ENCODE results near the gene NPLOC4.

Gene NPLOC4

DNA sequence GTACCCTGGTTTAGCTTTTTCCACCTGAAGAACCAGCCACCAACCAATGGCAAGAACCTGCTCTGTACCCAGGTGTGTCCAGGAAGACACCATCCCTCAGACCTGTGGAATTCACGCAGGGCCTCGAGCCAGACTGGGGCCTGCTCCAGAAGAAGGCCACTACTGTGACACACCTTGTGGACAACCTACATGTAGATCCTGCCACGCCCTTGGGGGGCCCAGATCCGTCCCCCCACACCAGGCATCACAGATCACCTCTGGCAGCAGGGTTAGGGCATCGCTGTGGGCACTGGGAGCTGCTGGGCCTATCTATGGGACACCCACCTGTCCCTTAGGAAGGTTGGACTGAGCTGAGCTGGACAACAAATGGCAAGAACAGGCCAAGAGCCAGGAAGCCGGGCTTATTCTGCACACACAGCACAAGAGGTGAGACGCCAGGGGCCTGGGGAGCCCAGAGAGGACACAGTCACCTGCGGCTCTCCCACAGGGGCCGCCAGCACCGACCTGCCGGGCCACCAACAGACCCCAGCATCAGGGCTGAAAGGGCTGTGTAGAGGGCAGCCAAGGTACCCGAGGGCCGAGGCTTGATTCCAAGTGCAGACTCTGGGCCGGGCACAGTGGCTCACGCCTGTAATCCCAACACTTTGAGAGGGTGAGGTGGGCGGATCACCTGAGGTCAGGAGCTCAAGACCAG is 92.5 kb downstream of the NPLOC4 start:
- DNase-seq = no peak

DNA sequence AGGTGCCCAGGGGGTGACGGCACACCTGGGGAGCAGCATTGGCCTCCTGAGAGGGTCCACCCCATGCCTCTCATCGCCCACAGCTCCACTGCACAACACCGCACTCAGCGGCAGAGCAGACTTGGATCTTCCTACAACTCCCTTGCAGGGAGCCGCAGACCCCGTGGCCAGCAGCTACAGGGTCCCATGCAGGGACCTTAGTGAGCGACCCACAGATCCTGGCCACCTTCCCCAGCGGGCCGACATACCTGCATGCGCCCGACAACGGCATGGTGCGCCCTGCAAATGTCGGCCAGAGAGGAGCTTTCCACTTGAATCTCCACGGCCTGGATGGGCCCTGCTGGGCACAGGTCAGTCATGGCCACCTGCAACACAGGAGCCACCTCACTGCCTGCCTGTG is 93.2 kb downstream of the NPLOC4 start:
- no peak for DNase-seq

GRCh38 chr17:81543339-81543675 is 93.6 kb downstream of the NPLOC4 start:
- no peak for DNase-seq

GRCh38 chr17:81542431-81543338 is 94.2 kb downstream of the NPLOC4 start:
- DNase-seq = no peak

GRCh38 chr17:81541123-81541522 is 95.8 kb downstream of the NPLOC4 start:
- no peak for DNase-seq

DNA sequence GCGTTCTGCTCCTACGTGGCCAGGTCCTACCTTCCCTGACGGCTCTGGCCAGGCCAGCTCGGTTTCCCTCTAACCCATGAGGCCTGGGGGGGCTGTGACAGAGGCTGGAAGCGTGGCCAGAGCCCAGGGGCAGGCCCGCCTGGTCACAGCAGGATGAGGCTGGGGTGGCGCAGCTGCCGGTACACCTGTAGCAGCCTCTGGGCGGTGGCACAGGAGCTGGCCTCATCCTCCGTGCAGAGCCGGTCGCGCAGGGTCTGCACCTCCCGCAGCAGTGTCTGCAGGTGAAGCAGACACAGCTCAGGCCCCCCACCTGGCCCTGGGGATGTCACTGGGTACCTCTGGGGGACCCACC is 96.3 kb downstream of the NPLOC4 start:
- no peak for DNase-seq

DNA sequence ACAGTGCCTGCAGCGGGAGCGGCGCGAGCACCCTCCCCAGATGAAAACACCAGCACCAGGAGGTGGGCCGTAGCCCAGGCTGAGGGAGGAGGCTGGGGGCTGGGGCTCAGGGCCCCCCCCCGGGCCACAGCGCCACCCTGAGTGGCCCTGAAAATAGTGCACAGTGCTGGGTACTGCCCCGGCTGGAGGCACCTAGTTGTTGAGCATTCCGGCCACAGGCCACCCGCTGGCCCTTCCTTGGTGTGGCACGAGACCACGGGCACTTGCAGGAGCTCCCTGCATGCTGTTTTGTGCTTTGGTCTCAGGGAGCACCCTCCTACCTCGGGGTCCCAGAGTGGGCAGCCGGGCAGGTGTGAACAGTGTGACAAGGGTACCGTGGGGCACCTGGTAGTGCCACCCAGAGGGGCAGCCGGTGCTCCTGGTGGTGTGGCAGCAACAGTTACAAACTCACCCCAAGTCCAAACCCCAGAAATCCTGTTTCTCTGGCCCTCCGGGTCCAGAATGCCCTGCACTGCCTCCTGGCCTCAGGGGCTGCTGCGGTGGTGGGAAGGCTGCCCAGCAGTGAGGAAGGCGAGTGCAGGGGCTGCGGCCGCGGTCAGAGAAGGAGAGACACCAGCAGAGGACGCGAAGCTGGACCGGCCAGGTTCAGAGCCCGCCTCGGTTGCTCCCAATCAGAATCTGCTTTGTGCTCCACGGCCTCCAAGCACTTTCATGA is 96.8 kb downstream of the NPLOC4 start:
- DNase-seq = no peak

DNA sequence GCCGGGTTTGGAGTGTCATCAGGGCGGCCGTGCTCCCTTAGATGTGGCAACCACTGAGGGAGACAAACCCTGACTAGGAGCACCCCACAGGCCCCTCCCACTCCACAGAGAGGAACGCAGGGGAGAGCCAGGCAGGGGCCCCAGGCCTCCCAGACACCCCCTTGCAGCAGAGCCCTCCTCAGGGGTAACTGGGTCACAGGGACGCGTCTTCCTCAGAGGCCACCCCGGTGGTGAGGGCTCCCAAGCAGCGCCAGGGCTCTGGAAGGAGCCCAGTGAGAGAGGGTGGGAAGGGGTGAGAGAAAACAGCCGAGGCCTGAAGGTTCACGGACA is 97.4 kb downstream of the NPLOC4 start:
- DNase-seq = no peak

DNA sequence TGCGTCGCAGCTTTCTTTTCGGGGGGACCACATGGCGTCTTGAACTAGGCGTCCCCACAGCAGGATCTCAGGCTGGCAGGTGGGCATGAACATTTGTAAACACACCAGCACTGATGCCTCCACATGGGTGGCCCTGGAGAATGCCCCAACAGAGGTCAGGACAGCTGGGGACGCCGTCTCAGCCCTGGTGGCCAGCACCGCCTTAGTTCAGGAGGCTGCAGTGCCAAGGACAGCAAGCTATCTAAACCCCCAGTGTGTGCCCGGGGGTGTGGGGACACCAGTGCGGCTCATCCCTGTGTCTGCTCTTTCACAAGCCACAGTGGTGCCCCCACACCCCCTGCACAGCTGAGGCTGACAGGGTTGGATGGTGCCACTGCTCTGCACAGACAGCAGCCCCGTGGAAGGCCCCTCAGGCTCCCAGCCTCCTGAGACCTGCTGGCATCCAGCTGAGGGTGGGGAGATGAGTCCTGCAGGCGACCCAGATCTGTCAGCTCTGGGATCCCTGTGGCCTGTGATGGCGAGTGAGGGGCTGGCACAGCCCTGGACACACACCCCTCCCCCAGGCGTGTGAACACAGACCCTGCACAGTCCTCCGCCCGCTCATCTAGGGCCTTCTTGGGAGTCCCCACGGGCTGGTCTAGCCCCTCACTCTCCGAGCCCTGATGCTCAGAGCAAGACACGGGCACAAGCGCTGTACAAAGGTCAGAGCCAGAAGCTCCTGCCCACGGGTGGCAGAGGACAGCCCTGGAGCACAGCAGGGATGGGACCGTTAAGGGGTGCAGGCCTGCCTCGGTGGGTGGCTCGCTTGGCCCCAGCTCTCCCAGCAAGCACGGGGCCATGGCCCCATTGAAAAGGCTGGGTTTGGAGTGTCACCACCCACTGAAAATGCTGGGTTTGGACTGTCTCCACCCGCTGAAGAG is 98.0 kb downstream of the NPLOC4 start:
- DNase-seq = no peak

- DNase-seq = no peak
Observed at GRCh38 chr17:81537856-81538555, 98.9 kb downstream of the NPLOC4 start.

DNA sequence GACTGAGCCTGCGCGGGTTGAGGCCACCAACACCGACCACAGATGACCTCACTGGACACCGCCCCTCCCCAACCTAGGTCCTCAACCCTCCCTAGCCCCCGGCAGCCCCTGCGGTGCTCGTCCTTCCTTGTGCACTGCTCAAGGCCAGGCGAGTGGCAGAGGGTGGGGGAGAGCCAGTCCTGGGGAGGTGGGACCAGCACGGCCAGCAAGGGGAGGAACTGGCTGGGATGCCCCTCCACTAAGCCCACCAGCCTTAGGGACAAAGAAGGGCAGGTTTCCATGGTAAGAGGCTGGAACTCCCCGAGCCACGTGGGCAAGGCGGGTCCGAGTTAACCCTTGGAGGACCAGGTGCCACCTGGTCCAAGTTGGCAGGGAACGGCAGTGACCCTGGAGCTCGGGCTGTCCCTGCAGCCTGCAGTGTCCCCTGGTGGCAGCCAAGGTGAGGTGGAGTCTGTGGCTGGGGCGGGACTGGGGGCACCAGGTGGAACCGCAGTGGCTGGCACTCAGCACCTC is 99.5 kb downstream of the NPLOC4 start:
- no peak for DNase-seq

GRCh38 chr17:81536299-81537290 is 100.3 kb downstream of the NPLOC4 start:
- no peak for DNase-seq

DNA sequence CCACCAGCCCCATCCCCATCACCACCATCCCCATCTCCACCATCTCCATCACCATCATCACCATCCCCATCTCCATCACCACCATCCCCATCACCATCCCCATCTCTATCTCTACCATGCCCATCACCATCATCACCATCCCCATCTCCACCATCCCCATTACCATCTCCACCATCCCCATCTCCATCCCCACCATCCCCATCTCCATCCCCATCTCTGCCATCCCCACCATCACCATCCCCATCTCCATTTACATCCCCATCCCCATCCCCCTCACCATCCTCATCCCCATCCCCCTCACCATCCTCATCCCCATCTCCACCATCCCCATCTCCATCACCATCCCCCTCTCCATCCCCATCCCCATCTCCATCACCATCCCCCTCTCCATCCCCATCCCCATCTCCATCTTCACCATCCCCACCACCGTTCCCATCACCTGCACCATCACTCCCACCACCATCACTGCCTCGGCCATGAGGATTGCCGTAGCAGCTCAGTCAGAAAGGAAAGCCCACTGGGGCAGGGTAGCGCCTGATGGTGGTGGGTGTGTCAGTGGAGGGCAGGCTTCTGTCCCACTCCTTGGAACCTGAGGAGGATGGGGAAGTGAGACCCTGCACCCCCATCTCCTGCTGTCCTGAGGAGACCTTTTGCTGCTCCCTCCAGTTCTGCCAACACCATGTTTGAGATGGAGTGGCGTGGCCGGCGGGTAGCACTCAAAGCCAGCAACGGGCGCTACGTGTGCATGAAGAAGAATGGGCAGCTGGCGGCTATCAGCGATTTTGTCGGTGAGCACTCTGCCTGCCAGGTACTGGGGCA is 101.2 kb downstream of the NPLOC4 start:
- no peak for DNase-seq

DNA sequence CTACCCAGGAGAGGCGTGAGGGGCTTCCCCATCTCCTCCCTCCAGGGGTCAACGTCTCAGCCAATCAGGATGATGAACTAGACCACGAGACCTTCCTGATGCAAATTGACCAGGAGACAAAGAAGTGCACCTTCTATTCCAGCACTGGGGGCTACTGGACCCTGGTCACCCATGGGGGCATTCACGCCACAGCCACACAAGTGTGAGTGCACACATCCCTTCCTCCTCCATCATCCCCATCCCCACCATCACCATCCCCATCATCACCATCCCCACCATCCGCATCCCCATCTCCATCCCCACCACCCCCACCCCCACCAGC is 101.9 kb downstream of the NPLOC4 start:
- no peak for DNase-seq

- DNase-seq = no peak
Observed at GRCh38 chr17:81534157-81535006, 102.5 kb downstream of the NPLOC4 start.

GRCh38 chr17:81533339-81534141 is 103.4 kb downstream of the NPLOC4 start:
- no peak for DNase-seq

DNA sequence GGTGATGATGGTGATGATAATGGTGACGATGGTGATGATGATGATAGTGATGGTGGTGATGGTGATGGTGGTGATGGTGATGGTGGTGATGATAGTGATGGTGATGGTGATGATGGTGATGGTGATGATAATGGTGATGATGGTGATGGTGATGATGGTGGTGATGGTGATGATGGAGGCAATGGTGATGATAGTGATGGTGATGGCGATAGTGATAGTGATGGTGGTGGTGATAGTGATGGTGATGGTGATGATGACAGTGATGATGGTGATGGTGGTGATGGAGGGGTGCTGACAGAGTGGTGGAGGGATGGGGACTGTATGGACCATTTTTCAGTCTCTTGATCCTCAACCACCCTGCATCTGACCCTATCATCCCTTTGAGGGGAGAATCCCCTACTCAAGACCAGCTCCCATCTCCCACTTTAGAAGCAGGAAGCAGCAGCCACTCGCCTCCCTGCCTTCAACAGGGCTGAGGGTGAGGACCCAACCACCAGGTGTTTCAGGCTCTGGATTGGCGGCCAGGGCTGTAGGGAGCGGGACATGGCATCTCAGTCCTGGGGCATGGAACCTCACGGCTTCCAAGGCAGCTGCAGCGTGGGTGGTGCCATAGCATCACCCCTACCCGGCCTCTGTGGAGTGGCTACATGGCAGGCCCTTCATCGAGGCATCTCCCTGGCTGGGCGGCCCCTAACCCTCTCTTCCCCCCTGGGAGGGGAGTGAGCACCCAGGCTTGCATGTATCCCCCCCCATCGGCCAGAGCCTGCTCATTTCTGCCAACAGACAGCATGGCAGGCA is 104.2 kb downstream of the NPLOC4 start:
- no peak for DNase-seq

All from activated gamma-delta T cell (primary cell).